ENCODE results near the gene ECM1.

ECM1 gene

GRCh38 chr1:150549496-150550221 is 41.8 kb downstream of the ECM1 start:
- peak overlapping the region; percentile 50; the same call in 1 of the 2 replicates for H3K4me2 ChIP-seq (ENCODE audit: low read depth, low read length)
- no peak overlapping the region for H3K9ac ChIP-seq (ENCODE audit: low read length)

DNA sequence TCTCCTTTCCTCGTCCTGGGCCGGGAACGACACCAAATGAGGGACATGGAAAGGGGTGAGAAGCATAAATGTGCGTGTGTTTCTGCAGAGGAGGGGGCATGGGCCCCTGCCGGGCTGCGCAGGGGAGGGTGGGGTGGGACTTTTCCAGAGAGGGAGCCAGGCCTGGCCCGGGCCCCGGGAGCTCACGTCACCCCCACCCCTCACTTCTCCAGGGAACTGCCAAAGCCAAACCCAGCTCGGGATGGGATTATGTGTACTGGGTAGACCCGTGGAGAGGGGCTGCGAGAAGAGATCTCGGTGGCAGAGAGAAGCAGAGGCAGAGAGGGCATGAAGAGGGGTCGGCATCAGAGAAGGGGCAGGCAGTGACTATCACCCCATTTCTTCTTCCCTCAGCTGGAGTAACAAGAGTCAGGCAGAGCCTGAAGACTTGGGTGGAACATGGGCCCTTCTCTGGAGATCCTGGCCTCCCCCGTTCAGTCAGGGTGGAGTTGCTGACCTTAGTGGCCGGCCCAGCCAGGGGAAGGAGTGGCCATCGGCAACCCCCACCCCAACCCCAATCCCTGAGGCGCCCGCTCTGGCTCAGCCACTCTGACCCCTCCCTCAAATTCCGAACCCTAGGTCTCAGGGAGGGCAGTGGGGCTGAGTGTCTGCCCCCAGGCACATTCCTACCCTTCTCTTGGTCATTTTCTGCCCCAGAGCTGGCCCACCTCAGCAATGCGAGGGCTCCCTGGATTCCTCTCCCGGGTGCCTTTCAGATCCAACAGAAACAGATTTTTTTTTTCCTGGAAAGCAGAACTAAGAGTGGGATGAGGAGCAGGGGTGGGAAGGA is 42.5 kb downstream of the ECM1 start:
- Histone ChIP-seq H3K4me1 (ENCODE audit: low read length) (0 out of 2 replicates have a peak, but pooled peaks cover 2% of the 10 kb centered on the region), H3K4me2 (ENCODE audit: low read depth, low read length) (no peak overlapping the region), H3K27me3 (replicated peaks; ENCODE audit: insufficient read depth, low read length) (peaks cover 32% of the 10 kb centered on the region), H3K27ac (ENCODE audit: low read length) (no peak overlapping the region), H2AFZ (ENCODE audit: low read length) (no peak overlapping the region), H4K20me1 (ENCODE audit: insufficient read depth, low read length) (no peaks in the 10 kb centered on the region), H3K9me3 (replicated peaks; ENCODE audit: insufficient read depth, low read length) (no peaks in the 10 kb centered on the region), H3K9me2 (replicated peaks; ENCODE audit: insufficient read depth, low read length) (no peaks in the 10 kb centered on the region), H3K4me3 (ENCODE audit: low read length) (no peak overlapping the region), H3K79me2 (ENCODE audit: low read length) (no peaks in the 10 kb centered on the region), H3F3A (ENCODE audit: insufficient read depth, low read length) (no peaks in the 10 kb centered on the region), H3K9ac (ENCODE audit: low read length) (no peak overlapping the region), H3K36me3 (replicated peaks; ENCODE audit: insufficient read depth, low read length) (no peaks in the 10 kb centered on the region)
- TF ChIP-seq EZH2 (optimal IDR thresholded peaks at IDR 0.05; ENCODE audit: low read depth, low read length) (no peak), EZH2phosphoT487 (IDR thresholded peaks at IDR 0.05; ENCODE audit: low read length) (no peak)
- TF ChIP-seq, protein P1, sequence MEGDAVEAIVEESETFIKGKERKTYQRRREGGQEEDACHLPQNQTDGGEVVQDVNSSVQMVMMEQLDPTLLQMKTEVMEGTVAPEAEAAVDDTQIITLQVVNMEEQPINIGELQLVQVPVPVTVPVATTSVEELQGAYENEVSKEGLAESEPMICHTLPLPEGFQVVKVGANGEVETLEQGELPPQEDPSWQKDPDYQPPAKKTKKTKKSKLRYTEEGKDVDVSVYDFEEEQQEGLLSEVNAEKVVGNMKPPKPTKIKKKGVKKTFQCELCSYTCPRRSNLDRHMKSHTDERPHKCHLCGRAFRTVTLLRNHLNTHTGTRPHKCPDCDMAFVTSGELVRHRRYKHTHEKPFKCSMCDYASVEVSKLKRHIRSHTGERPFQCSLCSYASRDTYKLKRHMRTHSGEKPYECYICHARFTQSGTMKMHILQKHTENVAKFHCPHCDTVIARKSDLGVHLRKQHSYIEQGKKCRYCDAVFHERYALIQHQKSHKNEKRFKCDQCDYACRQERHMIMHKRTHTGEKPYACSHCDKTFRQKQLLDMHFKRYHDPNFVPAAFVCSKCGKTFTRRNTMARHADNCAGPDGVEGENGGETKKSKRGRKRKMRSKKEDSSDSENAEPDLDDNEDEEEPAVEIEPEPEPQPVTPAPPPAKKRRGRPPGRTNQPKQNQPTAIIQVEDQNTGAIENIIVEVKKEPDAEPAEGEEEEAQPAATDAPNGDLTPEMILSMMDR (IDR thresholded peaks at IDR 0.05; ENCODE audit: low read length), result no peak
- DNase-seq, result peak; percentile 5

More at GRCh38 chr1:150549496-150550221, 41.8 kb downstream of the ECM1 start:
- Histone ChIP-seq H3K9me2 (replicated peaks; ENCODE audit: insufficient read depth, low read length) (no peaks in the 10 kb centered on the region), H3K4me1 (ENCODE audit: low read length) (0 out of 2 replicates have a peak, but pooled peaks cover 2% of the 10 kb centered on the region), H3K27ac (ENCODE audit: low read length) (no peak overlapping the region), H3K27me3 (replicated peaks; ENCODE audit: insufficient read depth, low read length) (peaks cover 32% of the 10 kb centered on the region), H4K20me1 (ENCODE audit: insufficient read depth, low read length) (no peaks in the 10 kb centered on the region), H2AFZ (ENCODE audit: low read length) (no peak overlapping the region), H3K36me3 (replicated peaks; ENCODE audit: insufficient read depth, low read length) (no peaks in the 10 kb centered on the region), H3K4me3 (ENCODE audit: low read length) (0 out of 2 replicates have a peak overlapping the region, but pooled peaks have one; percentile 10), H3K79me2 (ENCODE audit: low read length) (no peaks in the 10 kb centered on the region), H3K9me3 (replicated peaks; ENCODE audit: insufficient read depth, low read length) (no peaks in the 10 kb centered on the region), H3F3A (ENCODE audit: insufficient read depth, low read length) (no peaks in the 10 kb centered on the region)
- no peak for TF ChIP-seq EZH2 (optimal IDR thresholded peaks at IDR 0.05; ENCODE audit: low read depth, low read length)
- no peak for TF ChIP-seq EZH2phosphoT487 (IDR thresholded peaks at IDR 0.05; ENCODE audit: low read length)
- TF ChIP-seq, protein P1 (IDR thresholded peaks at IDR 0.05; ENCODE audit: low read length), result no peak
- DNase-seq, result peak; percentile 5

DNA sequence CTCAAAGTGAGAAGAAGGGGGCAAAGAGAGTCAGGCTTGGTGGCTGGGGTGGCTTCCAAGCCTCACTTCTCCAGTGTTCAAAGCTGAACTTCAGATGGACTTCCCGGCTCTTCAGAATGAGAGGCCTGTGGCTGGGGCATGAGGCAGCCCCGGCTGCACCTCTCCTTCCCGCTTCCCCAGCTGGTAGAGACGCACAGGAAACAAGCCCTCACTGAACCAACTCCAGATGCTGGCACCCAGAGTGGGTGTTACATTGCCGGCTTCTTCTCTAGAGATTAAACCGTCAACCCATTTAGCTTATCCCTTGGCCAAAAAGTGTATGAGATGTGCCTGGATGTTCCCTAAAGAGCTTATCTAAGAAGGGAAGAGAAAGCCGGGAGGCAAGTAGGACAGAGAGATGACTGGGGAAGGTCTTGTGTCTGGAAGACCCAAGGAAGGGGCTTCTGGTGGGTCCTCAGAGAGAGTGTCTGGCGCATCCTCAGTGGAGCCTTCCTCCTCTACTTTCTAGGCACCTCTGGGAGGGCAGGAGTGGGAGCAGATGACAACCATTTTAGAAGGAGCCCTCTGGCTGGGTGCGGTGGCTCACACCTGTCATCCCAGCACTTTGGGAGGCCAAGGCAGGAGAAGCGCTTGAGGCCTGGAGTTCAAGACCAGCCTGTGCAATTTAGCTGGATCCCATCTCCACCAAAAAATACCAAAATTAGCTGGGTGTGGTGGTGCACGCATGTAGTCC is 43.3 kb downstream of the ECM1 start:
- no peak for TF ChIP-seq EZH2phosphoT487 (IDR thresholded peaks at IDR 0.05; ENCODE audit: low read length)
- TF ChIP-seq, protein P1 (IDR thresholded peaks at IDR 0.05; ENCODE audit: low read length), result no peak
- TF ChIP-seq EZH2 (optimal IDR thresholded peaks at IDR 0.05; ENCODE audit: low read depth, low read length), result no peak
- Histone ChIP-seq H3K9ac (ENCODE audit: low read length) (no peak overlapping the region), H2AFZ (ENCODE audit: low read length) (no peak overlapping the region), H3K9me2 (replicated peaks; ENCODE audit: insufficient read depth, low read length) (no peaks in the 10 kb centered on the region), H3K4me3 (ENCODE audit: low read length) (no peak overlapping the region), H3K4me2 (ENCODE audit: low read depth, low read length) (no peak overlapping the region), H3K79me2 (ENCODE audit: low read length) (no peaks in the 10 kb centered on the region), H3F3A (ENCODE audit: insufficient read depth, low read length) (no peaks in the 10 kb centered on the region), H3K9me3 (replicated peaks; ENCODE audit: insufficient read depth, low read length) (no peaks in the 10 kb centered on the region), H4K20me1 (ENCODE audit: insufficient read depth, low read length) (no peaks in the 10 kb centered on the region), H3K27me3 (replicated peaks; ENCODE audit: insufficient read depth, low read length) (peaks cover 32% of the 10 kb centered on the region), H3K27ac (ENCODE audit: low read length) (no peak overlapping the region), H3K36me3 (replicated peaks; ENCODE audit: insufficient read depth, low read length) (no peaks in the 10 kb centered on the region), H3K4me1 (ENCODE audit: low read length) (0 out of 2 replicates have a peak, but pooled peaks cover 2% of the 10 kb centered on the region)
- peak; percentile 5 for DNase-seq

Data from MM.1S (cell line).